ENCODE measurements around the gene SSBP4.
A peak's percentile ranks its signal among the peaks of the same experiment; 100 is the strongest.

Gene SSBP4

GRCh38 chr19:18419699-18420460 lies 682 bp downstream of the SSBP4 start:
- no peak for DNase-seq

DNA sequence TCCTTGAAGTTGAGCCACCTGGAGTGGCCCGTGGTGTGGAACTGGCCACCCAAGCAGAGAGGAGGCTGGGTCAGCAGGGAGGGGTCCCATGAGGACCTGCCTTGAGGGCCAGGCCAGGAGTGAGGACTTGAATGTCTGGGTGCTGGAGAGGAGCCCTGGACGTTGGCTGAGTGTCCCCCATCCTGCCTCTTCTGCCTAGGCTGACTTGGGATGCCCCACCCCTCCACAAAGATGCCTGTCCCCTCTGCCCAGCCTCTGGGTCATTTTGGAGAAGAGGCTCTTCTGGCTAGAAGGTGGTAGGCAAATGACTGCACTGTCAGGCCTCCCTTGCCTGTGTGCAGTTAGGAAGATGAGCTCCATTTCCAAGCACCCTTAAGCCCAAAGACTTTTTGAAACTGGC lies 1.7 kb downstream of the SSBP4 start:
- DNase-seq: no peak

DNA sequence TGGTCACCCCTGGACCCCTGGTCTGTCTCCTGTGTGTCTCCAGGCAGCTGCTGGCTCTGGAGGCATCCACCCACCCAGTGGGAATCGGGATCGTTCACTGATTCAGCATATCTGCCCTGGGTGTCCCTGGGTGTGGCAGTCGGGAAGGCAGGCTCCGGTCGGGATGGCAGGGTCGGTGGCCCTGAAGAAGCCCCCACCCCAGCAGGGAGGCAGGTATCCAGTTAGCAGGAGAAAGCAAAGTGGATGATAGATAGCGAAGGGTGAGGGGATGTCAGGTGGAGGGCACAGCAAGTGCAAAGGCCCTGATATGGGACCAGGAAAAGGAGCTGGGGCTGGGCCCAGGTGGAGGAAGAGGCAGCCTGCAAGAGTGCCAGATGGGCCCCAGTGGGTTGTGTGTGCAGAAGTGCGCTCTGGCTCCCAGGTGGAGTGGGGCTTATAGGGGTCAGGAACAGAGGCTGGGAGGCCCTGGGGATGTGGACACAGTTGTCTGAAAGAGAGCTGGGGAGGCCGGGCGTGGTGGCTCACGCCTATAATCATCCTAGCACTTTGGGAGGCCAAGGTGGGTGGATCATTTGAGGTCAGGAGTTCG lies 2.3 kb downstream of the SSBP4 start:
- no peak for DNase-seq

DNA sequence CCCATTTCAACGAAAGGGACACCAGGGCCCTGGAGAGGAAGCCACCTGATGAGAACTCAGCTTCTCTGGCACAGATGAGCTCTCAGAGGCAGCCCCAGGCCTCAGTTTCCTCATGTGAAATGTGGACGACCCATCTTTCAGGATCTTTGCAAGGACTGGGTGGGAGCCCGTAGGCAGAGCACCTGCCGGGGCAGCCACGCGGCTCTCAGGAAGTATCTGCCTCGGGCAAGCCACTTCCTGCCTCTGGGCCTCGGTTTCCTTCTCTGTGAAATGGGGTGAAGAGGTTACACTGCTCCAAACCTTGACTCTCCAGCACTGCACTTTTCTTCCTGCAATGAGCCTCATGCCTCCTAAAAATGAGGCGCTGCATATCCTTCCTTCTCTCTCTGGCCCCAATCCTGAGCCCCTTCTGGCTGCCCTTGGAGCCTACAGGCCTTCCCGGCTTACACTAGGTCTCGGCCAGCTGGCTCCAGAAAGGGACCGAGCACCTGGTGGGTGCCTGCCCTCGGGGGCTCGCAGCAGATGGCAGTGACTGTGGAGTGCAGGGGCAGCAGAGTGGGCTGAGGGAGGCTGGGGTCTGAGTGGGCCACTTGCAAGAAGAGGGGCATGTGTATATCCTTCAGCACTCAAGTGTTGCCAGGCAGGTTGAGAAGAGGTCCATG lies 3.5 kb downstream of the SSBP4 start:
- peak in 1 of 58 donors; percentile 39 for DNase-seq

DNA sequence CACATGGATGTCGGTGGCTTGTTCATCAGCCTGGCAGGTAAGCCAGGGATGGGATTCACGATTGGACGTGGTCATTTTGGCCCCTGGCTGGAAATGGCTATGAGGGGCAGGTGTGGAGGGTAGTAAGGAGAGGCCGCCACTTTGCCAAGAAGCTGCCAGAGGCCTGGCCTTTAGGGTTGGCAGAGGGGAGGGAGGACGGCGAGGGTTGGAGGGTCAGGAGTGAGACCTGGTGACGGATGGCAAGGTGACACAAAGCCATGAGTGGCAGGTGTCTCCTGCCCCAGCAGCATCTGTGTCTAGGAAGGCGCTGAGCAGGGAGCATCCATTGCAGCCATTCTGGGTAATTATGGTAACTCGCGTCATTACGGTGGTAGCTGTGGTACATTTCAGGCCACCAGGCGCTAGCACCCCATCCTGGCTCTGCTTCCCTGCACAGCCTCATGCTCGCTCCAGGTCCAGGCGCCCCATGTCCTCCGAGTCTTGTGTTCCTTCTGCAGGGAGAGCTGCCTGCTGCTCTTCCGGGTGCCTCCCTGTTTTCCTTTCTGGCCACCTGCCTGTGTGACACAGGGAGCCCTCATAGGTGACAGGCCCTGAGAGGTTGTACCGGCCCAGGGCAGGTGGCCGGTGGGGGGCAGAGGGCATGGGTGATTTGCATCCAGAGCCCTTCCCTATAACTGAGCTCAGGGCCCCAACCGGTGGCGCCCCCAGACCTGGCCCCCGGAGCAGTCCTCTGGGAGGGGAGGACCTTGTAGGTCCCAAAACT lies 4.2 kb downstream of the SSBP4 start:
- peak in 1 of 58 donors; percentile 29 for DNase-seq

- DNase-seq: no peak
These were observed 5.1 kb downstream of the SSBP4 start for GRCh38 chr19:18424122-18424889.

DNA sequence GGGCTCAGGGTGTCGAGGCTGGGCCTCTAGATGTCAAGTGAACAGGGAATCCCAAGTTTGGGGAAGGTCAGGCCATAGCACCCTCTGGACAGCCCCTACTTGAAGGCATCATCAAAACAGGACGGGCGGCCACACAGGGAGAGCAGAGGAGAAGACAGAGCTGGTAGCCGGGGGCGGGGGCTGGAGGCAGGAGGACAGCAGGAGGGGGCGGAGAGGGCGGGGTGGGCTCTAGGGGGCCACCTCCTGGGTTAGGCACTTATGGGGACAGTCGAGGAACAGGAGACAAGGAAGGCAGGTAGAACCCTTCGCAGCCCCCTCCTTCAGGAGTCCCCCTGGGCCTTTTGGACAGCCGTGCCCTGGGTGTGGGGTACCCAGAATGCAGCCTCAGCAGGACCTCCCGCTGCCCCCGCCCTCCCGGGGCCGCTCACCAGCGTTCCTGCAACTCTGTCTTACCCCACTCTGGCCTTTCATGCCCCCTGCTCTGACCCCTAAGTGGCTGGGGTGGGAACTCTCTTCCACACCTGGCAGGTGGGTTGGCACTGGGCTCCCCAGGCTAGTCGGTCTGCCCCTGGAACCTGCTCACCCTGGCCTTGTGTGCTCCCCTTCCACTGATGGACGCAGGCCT lies 5.8 kb downstream of the SSBP4 start:
- DNase-seq: no peak

GRCh38 chr19:18425515-18426415 lies 6.6 kb downstream of the SSBP4 start:
- peak in 30 of 58 donors; percentile 10 to 67 (median 30) for DNase-seq

DNA sequence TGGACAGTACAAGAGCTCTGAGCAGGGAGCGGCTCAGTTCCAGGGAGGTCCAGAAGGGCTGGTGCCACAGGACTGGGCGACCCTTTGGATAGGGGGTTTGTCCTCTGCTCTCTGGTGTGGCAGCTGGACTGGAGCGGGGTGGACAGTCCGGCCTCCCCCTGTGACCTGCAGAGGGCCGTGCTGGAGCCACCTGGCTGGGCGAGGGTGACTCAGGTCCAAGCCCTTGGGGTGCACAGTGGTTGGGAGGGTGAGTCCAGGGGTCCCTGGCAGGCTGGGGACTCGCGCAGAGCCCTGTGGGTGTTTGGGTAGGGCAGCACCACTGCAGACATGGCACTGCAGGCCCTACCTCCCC lies 7.2 kb downstream of the SSBP4 start:
- DNase-seq: no peak

- DNase-seq: no peak
These were observed 8.0 kb downstream of the SSBP4 start for GRCh38 chr19:18427080-18427742.

- DNase-seq: no peak
These were observed 8.5 kb downstream of the SSBP4 start for GRCh38 chr19:18427743-18428113.

GRCh38 chr19:18428173-18428786 lies 9.1 kb downstream of the SSBP4 start:
- no peak for DNase-seq

DNA sequence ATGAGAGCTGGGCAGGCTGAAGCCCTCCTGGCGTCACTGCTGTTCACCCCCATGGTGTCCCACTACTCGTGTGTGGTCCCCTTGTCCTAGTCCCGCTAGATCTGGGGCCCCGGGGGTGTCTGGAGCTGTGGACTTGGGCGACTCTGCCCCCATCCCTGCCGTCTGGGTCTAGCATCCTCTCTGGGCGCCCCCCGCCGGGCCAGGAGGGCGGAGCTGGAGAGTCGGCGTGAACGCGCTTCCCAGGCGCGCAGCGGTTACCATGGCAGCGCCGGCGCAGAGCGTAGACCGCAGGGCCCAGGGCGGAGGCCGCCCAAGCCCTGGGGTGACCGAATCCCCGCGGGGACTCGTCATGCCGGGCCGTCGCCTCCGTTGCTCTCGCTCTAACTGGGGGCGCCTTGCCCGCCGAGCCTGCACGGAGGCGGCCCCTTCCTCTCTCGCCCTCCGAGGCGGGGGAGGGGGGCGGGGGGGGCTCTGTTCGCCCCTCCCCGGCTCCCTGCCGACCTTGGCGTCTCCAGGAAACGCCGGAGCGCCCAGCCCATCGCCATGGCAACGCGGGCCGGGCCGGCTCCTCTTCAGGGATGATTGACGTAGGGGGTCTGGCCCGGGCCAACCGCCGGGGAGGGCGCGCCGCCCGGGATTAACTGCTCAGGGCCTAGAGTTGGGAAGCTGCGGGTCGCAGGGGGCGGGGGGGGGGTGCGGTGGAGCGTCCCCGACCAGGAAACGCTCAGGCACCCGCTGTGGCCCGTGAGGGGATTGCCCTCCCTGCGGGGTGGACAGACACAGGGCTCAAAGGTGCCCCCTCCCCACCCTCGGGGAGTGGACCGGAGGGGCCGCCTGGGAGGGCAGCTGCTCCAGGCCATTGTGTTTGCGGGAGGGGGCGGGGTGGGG lies 9.8 kb downstream of the SSBP4 start:
- peak in 54 of 58 donors; percentile 19 to 87 (median 60) for DNase-seq

- DNase-seq: no peak
These were observed 10.7 kb downstream of the SSBP4 start for GRCh38 chr19:18429717-18430416.

DNA sequence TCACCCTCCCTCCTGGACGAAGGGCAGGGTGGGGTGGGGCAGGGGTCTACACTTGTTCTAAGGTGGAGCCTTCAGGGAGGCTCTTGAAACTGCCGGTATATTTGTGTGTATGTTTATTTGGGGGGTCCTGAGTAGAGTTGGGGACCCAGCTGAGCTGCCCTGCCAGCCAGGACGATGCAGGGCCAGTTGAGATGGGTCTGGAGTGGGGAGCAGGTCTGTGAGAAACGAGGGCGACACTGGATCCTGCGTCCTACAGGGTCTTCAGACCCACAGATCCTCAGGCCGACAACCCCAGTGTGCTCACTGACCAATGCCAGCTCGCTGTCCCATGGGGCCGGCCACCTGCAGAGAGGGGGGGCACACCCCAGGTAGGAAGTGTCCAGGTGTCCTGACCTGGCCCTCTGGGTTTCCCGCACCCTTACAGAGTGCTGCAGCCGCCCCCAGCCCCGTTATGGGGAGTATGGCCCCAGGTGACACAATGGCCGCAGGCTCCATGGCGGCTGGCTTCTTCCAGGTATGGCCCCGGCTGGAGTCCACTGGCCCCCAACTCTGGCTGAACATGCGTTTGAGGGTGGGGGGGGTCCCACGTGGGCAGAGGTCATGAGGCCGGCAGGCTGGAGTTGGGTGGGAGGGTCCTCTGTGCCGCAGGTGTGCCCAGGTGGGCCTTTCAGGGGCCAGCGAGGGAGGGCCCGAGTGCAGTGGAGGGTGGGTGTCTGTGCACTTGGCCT lies 11.4 kb downstream of the SSBP4 start:
- no peak for DNase-seq
